IMR-90 (cell line): ENCODE data around the gene ARID4B. TPM values are rescaled to one million over a fixed set of nuclear protein-coding genes. Genes with fewer than 3 reads are reported as not detected.
"Not testable (repeated sequence)": the region's sequence is repeated elsewhere in the genome, so short reads cannot be mapped to it uniquely, and the experiment has no call there.

ENCODE experiments used
- ATAC-seq: fragments of 200-7000 bp; cut with Tn5 transposase; 2 replicates; pipeline ENCODE4 v1.9.1; 2020; ENCODE audit warnings: low read depth, mild to moderate bottlenecking, moderate library complexity
- BruUV-seq: library from RNA; stranded (reverse); fragments of 400-500 nt; replicated peaks from 2 replicates; lab custom pipeline; 2021; lab: Mats Ljungman, UMichigan
- CTCF ChIA-PET: fragments of 300-600 bp; formaldehyde crosslinking; extraction: SDS; loops from one replicate; lab custom pipeline; 2021; ENCODE audit warnings: antibody characterized with exemption; lab: Yijun Ruan, JAX
- POLR2A ChIA-PET: fragments of 300-600 bp; sonication (Branson Sonifier 250); formaldehyde crosslinking; loops from one replicate; lab custom pipeline; 2022; ENCODE audit warnings: antibody characterized with exemption; ENCODE audit not compliant: unreplicated experiment; lab: Charles Lee
- DNase-seq: peaks from one replicate; pipeline ENCODE4 v3.0.0; 2013
- H2AFZ ChIP-seq: replicated peaks from 2 replicates; pipeline ENCODE3; 2013; ENCODE audit warnings: low read length, mild to moderate bottlenecking; ENCODE audit not compliant: poor library complexity
- H2AK5ac ChIP-seq: 2 replicates; pipeline ENCODE4 v1.6.1; 2013; ENCODE audit warnings: low read depth, low read length, inconsistent platforms
- H2AK9ac ChIP-seq: replicated peaks from 2 replicates; pipeline ENCODE3; 2013; ENCODE audit warnings: mild to moderate bottlenecking, low read depth, low read length, moderate library complexity; ENCODE audit not compliant: poor library complexity
- H2BK120ac ChIP-seq: 2 replicates; pipeline ENCODE4 v1.6.1; 2013; ENCODE audit warnings: low read depth, low read length, inconsistent platforms
- H2BK15ac ChIP-seq: 3 replicates; pipeline ENCODE4 v1.6.1; 2013; ENCODE audit warnings: low read depth, low read length, inconsistent platforms
- H2BK20ac ChIP-seq: 2 replicates; pipeline ENCODE4 v1.6.1; 2013; ENCODE audit warnings: low read depth, mild to moderate bottlenecking, inconsistent platforms, low read length, moderate library complexity
- H2BK5ac ChIP-seq: 2 replicates; pipeline ENCODE4 v1.6.1; 2013; ENCODE audit warnings: mild to moderate bottlenecking, low read depth, low read length, inconsistent platforms; ENCODE audit not compliant: poor library complexity, severe bottlenecking
- H3K14ac ChIP-seq: replicated peaks from 2 replicates; pipeline ENCODE4 v1.6.1; 2013; ENCODE audit warnings: low read depth, low read length, inconsistent platforms
- H3K18ac ChIP-seq: 2 replicates; pipeline ENCODE4 v1.6.1; 2013; ENCODE audit warnings: low read depth, low read length, control low read depth
- H3K23ac ChIP-seq: 2 replicates; pipeline ENCODE4 v1.6.1; 2013; ENCODE audit warnings: low read depth, low read length, inconsistent platforms
- H3K27ac ChIP-seq: 2 replicates; pipeline ENCODE4 v1.5.1; 2013; ENCODE audit warnings: mild to moderate bottlenecking, control low read depth, low read length; ENCODE audit not compliant: insufficient read depth
- H3K27me3 ChIP-seq: 2 replicates; pipeline ENCODE4 v1.6.1; 2013; ENCODE audit warnings: low read length; ENCODE audit not compliant: control insufficient read depth, insufficient read depth
- H3K36me3 ChIP-seq: 2 replicates; pipeline ENCODE4 v1.6.1; 2013; ENCODE audit warnings: low read length, mixed read lengths; ENCODE audit not compliant: control insufficient read depth, insufficient read depth
- H3K4ac ChIP-seq: 2 replicates; pipeline ENCODE4 v1.6.1; 2013; ENCODE audit warnings: low read depth, low read length, inconsistent platforms
- H3K4me1 ChIP-seq: 2 replicates; pipeline ENCODE4 v1.6.1; 2013; ENCODE audit warnings: low read length, mixed read lengths; ENCODE audit not compliant: control insufficient read depth, insufficient read depth
- H3K4me2 ChIP-seq: 2 replicates; pipeline ENCODE4 v1.6.1; 2013; ENCODE audit warnings: low read depth, mild to moderate bottlenecking, control low read depth, low read length, moderate library complexity
- H3K4me3 ChIP-seq: 2 replicates; pipeline ENCODE4 v1.5.1; 2013; ENCODE audit warnings: low read depth, mild to moderate bottlenecking, control low read depth, low read length, moderate library complexity; ENCODE audit not compliant: insufficient read depth
- H3K56ac ChIP-seq: 2 replicates; pipeline ENCODE4 v1.6.1; 2013; ENCODE audit warnings: low read length, inconsistent platforms; ENCODE audit not compliant: insufficient read depth; ENCODE audit errors: extremely low read depth
- H3K79me1 ChIP-seq, 2 experiments: 2 replicates each; pipeline ENCODE4 v1.6.1; 2013; ENCODE audit warnings: low read length in 2 of 2, inconsistent platforms in 1 of 2, low read depth in 1 of 2
- H3K9ac ChIP-seq: 2 replicates; pipeline ENCODE4 v1.6.1; 2013; ENCODE audit warnings: low read depth, low read length, control low read depth
- H3K9me1 ChIP-seq: 2 replicates; pipeline ENCODE4 v1.6.1; 2013; ENCODE audit warnings: low read length, inconsistent platforms; ENCODE audit not compliant: insufficient read depth
- H3K9me3 ChIP-seq: 2 replicates; pipeline ENCODE4 v1.6.1; 2013; ENCODE audit warnings: low read length; ENCODE audit not compliant: control insufficient read depth, insufficient read depth
- H4K20me1 ChIP-seq: 2 replicates; pipeline ENCODE4 v1.6.1; 2013; ENCODE audit warnings: low read length, inconsistent platforms; ENCODE audit not compliant: insufficient read depth
- H4K5ac ChIP-seq: 2 replicates; pipeline ENCODE4 v1.6.1; 2013; ENCODE audit warnings: mild to moderate bottlenecking, low read depth, low read length, control low read depth
- H4K8ac ChIP-seq, 2 experiments: 2 replicates each; pipeline ENCODE4 v1.6.1; 2013; ENCODE audit warnings: low read depth in 2 of 2, low read length in 2 of 2, control low read depth in 1 of 2, inconsistent platforms in 1 of 2
- H4K91ac ChIP-seq: 2 replicates; pipeline ENCODE4 v1.6.1; 2013; ENCODE audit warnings: low read depth, low read length, inconsistent platforms; ENCODE audit not compliant: insufficient read depth
- WGBS, 2 experiments: methylation state at CpG; one replicate each; pipeline versions ENCODE4 v1.1.5 to v1.1.7; 2013; ENCODE audit warnings: missing lambda C conversion rate in 2 of 2; ENCODE audit not compliant: insufficient read length in 1 of 2; ENCODE audit errors: extremely low coverage in 2 of 2; 5-methylcytosine and 5-hydroxymethylcytosine counted together
- dilution Hi-C: fragments of 300-500 bp; cut with HindIII; formaldehyde crosslinking; loops from one replicate; pipeline ENCODE4 v1.14.3; 2018; ENCODE audit warnings: low sequenced_read_pairs; ENCODE audit not compliant: unreplicated experiment
- in situ Hi-C: fragments of 300-500 bp; cut with MboI; formaldehyde crosslinking; loops from 3 replicates; pipeline ENCODE4 v1.14.3; 2019; ENCODE audit warnings: low sequenced_read_pairs, inconsistent platforms, mixed read lengths
- intact Hi-C: fragments of 100-400 bp; cut with micrococcal nuclease; formaldehyde crosslinking; loops from 2 replicates; pipeline ENCODE4 v1.10.0; 2022
- polyA plus RNA-seq, 3 experiments: library from polyadenylated mRNA; depleted of rRNA; stranded (reverse); fragments of >200 nt; gene quantifications; 2 replicates each; pipeline ENCODE4 v1.2.3, GENCODE V29; 2012; ENCODE audit warnings: low replicate concordance in 1 of 3
- total RNA-seq: library from RNA; depleted of rRNA; stranded (reverse); fragments of >200 nt; gene quantifications from 2 replicates; pipeline ENCODE4 v1.2.3, GENCODE V29; 2012

Gene ARID4B
- total and polyA plus RNA-seq, 2 of the 4 experiments (the other 2 are of a cell fraction), result 8.5 to 16.0 TPM

GRCh38 chr1:235214962-235215361 is 113.0 kb downstream of the ARID4B start:
- H2BK15ac ChIP-seq, H3K56ac ChIP-seq, H4K5ac ChIP-seq, ATAC-seq, H4K20me1 ChIP-seq, DNase-seq, H3K4me1 ChIP-seq, H3K23ac ChIP-seq, H2AK9ac ChIP-seq, H4K8ac ChIP-seq, H3K27me3 ChIP-seq, BruUV-seq, H3K4ac ChIP-seq, intact Hi-C loops, H3K79me1 ChIP-seq, H3K14ac ChIP-seq, in situ Hi-C loops, H4K91ac ChIP-seq, POLR2A ChIA-PET, H2BK20ac ChIP-seq, H3K9ac ChIP-seq, H2AK5ac ChIP-seq, H3K4me3 ChIP-seq, H3K9me1 ChIP-seq, H3K27ac ChIP-seq, H3K9me3 ChIP-seq, H2BK120ac ChIP-seq, H2BK5ac ChIP-seq, H3K4me2 ChIP-seq, dilution Hi-C loops, H2AFZ ChIP-seq, H3K18ac ChIP-seq: not testable (repeated sequence)
- H3K36me3 ChIP-seq, result peaks cover 18% of the 10 kb centered on the region
- CTCF ChIA-PET, result interaction anchor here (0.6 kb wide), 1 partner anchor 567 kb away, joined by 4 read pairs; no protein-coding TSS in a partner anchor
- 93% methylated on average over 2 of the region's 2 CpGs; no CpG with 5 or more reads in 1 of the 2 experiments for whole genome bisulfite sequencing, 2 experiments
